ENCODE data around the gene S1PR4.
"Not testable (repeated sequence)": the region's sequence is repeated elsewhere in the genome, so short reads cannot be mapped to it uniquely, and the experiment has no call there.

S1PR4 gene

GRCh38 chr19:3178973-3179738 lies 587 bp downstream of the S1PR4 start:
- in situ Hi-C loops (cut with MboI; ENCODE audit: low sequenced_read_pairs) = no loop called here

DNA sequence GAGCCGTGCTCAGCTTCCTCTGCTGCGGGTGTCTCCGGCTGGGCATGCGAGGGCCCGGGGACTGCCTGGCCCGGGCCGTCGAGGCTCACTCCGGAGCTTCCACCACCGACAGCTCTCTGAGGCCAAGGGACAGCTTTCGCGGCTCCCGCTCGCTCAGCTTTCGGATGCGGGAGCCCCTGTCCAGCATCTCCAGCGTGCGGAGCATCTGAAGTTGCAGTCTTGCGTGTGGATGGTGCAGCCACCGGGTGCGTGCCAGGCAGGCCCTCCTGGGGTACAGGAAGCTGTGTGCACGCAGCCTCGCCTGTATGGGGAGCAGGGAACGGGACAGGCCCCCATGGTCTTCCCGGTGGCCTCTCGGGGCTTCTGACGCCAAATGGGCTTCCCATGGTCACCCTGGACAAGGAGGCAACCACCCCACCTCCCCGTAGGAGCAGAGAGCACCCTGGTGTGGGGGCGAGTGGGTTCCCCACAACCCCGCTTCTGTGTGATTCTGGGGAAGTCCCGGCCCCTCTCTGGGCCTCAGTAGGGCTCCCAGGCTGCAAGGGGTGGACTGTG lies 1.2 kb downstream of the S1PR4 start:
- in situ Hi-C loops (cut with MboI; ENCODE audit: low sequenced_read_pairs) = no loop called here

- in situ Hi-C loops (cut with MboI; ENCODE audit: low sequenced_read_pairs) = no loop called here
These were observed 5.4 kb downstream of the S1PR4 start for GRCh38 chr19:3183721-3184641.

GRCh38 chr19:3184847-3185460 lies 6.4 kb downstream of the S1PR4 start:
- in situ Hi-C loops (cut with MboI; ENCODE audit: low sequenced_read_pairs) = no loop called here

DNA sequence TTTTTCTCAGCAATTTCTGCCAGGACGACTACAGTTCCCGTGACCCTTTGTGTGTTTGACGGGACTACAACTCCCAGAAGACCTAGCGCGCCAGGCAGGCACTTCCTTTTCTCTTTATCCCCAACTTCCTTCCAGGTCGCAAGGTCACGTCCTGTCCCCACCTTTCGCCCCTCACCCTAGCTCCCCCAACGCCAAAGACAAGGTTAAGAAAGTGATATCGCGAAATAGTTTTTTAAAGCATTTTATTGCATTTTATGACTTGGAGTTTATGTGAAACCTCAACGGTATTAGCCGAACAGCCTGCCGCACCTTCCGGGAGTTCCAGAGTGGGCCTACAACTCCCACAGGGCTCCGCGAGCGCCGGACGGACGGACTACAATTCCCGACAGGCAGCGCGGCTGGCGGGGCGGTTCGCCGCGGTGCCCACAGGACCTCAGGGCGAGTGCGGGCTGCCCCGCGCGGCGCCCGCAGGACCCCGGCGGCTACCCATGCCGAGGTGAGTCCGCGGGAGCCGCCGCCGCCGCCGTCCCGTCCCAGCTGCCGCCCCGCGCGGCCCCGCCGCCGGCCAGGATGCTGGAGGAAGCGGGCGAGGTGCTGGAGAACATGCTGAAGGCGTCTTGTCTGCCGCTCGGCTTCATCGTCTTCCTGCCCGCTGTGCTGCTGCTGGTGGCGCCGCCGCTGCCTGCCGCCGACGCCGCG lies 7.0 kb downstream of the S1PR4 start, which contains the start of gene NCLN:
TSS of gene NCLN (plus strand) at position 470 of the 699 bp plus-strand sequence. CDS start at position 571, 101 bp downstream.
- in situ Hi-C loops (cut with MboI; ENCODE audit: low sequenced_read_pairs) = no loop called here

DNA sequence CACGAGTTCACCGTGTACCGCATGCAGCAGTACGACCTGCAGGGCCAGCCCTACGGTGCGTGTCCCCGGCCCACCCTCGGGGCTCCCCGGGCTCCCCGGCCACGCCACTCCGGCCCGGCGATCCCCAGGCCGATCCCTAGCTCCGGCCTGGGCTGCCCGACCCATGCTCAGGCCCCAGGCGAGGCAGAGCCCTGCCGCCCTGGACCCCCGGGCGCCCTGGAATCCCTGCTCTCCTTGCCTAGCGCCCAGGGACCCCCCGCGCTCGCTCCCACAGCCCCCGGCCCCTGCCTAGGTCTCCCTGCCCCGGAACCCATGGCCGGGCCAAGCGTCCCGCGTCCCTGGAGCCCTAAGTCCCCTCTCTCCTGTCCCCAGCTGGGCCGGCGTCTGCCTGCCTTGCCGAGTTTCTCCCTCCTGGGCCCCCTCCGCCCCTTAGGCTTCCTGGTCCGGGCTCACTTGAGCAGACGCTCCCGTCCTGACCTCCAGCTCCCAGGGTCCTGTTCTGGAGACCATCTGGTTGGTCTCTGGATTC lies 7.7 kb downstream of the S1PR4 start:
- in situ Hi-C loops (cut with MboI; ENCODE audit: low sequenced_read_pairs) = no loop called here

- in situ Hi-C loops (cut with MboI; ENCODE audit: low sequenced_read_pairs) = no loop called here
These were observed 8.5 kb downstream of the S1PR4 start for GRCh38 chr19:3186891-3187661.

GRCh38 chr19:3187662-3188511 lies 9.3 kb downstream of the S1PR4 start:
- in situ Hi-C loops (cut with MboI; ENCODE audit: low sequenced_read_pairs) = no loop called here

GRCh38 chr19:3188627-3189596 lies 10.3 kb downstream of the S1PR4 start:
- in situ Hi-C loops (cut with MboI; ENCODE audit: low sequenced_read_pairs) = no loop called here

- in situ Hi-C loops (cut with MboI; ENCODE audit: low sequenced_read_pairs) = no loop called here
These were observed 11.3 kb downstream of the S1PR4 start for GRCh38 chr19:3189702-3190469.

GRCh38 chr19:3190470-3190770 lies 11.9 kb downstream of the S1PR4 start:
- in situ Hi-C loops (cut with MboI; ENCODE audit: low sequenced_read_pairs) = no loop called here

DNA sequence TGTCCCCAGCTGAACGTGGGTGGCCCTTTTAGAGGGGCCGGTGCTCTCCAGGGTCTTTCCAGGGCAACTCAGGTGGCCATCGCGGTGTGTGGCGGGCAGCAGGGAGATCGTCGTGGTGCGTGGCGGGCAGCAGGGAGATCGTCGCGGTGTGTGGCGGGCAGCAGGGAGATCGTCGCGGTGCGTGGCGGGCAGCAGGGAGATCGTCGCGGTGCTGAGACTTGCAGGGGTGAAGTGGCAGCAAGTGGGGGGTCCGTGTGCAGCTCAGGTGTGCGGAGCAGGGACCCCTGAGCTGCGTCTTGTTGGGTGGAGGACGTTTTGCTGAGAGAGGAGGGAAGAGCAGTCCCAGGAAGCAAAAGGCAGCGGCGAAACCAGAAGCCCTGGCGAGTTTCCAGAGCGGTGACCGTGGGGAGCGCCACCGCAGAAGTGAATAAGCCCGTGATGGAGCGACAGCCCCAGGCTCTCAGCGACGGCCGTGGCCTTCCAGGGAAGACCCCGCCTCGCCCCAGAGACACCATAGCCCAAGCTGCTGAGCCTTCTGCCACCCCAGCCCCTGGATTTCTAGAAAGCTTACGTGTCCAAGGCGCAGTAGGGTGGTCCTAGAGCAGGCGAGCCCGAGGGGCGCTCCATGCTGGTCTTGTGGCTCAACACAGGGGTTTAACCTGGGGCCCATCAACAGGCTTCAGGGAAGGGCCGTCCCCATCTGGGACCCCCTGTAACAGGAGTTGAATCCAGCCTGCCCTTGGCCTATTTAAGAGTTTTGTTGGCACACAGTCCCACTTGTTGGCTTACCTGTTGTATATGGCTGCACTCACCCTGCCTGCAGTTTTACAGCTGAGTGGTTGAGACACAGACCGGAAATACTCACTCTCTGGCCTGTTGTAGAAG lies 12.6 kb downstream of the S1PR4 start:
- in situ Hi-C loops (cut with MboI; ENCODE audit: low sequenced_read_pairs) = no loop called here

- in situ Hi-C loops (cut with MboI; ENCODE audit: low sequenced_read_pairs) = not testable (repeated sequence)
These were observed 13.2 kb downstream of the S1PR4 start for GRCh38 chr19:3191806-3192104.

DNA sequence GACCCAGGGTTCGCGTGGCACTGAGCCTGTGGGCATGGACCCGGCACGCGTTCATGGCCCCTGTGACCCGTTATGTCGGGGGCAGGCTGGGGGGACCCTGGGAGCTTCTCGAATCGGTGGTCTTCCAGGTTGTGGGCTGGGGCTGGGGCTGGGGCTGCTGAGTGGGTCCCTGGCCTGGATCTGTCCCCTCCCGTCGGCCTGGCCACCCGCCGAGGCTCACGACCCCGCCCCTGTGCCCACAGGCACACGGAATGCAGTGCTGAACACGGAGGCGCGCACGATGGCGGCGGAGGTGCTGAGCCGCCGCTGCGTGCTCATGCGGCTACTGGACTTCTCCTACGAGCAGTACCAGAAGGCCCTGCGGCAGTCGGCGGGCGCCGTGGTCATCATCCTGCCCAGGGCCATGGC lies 13.7 kb downstream of the S1PR4 start:
- in situ Hi-C loops (cut with MboI; ENCODE audit: low sequenced_read_pairs) = no loop called here

DNA sequence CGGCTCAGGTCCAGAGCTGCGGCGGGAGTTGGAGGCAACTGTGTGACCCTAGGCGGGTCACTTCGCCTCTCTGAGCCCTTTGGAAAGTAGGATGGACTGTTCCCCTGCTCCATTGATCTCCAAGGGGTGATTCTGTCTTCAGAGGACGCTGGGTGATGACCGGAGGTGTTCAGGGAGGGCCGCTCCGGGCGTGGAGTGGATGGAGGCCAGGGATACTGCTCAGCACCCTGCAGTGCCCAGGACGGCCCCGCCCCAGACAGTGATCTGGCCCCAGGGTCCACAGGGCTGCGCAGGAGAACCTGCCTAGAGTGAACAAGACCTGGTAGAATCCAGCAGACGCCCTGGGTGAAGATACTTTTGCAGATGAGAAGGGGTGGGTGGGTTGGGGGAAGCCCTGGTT lies 14.1 kb downstream of the S1PR4 start:
- in situ Hi-C loops (cut with MboI; ENCODE audit: low sequenced_read_pairs) = no loop called here

Data from hTERT RPE-1 (cell line).